ENCODE measurements around the gene MFSD8.

The MFSD8 gene

GRCh38 chr4:127875791-127876190, 89.2 kb downstream of the MFSD8 start:
- H3K4me2 ChIP-seq (ENCODE audit: low read depth, low read length), result no peak overlapping the region
- TF ChIP-seq EZH2phosphoT487 (IDR thresholded peaks at IDR 0.05; ENCODE audit: low read length), result no peak

GRCh38 chr4:127870688-127871087, 94.3 kb downstream of the MFSD8 start:
- Histone ChIP-seq H4K20me1 (ENCODE audit: insufficient read depth, low read length) (no peaks in the 10 kb centered on the region), H3K4me3 (ENCODE audit: low read length) (no peak overlapping the region), H3K27ac (ENCODE audit: low read length) (no peak overlapping the region), H3F3A (ENCODE audit: insufficient read depth, low read length) (no peaks in the 10 kb centered on the region), H3K4me1 (ENCODE audit: low read length) (no peaks in the 10 kb centered on the region), H3K9me3 (replicated peaks; ENCODE audit: insufficient read depth, low read length) (no peaks in the 10 kb centered on the region), H3K36me3 (replicated peaks; ENCODE audit: insufficient read depth, low read length) (no peaks in the 10 kb centered on the region), H3K4me2 (ENCODE audit: low read depth, low read length) (no peak overlapping the region), H3K79me2 (ENCODE audit: low read length) (no peaks in the 10 kb centered on the region), H3K9ac (ENCODE audit: low read length) (no peak overlapping the region), H2AFZ (ENCODE audit: low read length) (no peak overlapping the region), H3K9me2 (replicated peaks; ENCODE audit: insufficient read depth, low read length) (no peaks in the 10 kb centered on the region), H3K27me3 (replicated peaks; ENCODE audit: insufficient read depth, low read length) (no peaks in the 10 kb centered on the region)
- TF ChIP-seq EZH2 (optimal IDR thresholded peaks at IDR 0.05; ENCODE audit: low read depth, low read length), result no peak
- no peak for TF ChIP-seq CTCF (IDR thresholded peaks at IDR 0.05; ENCODE audit: low read length)
- TF ChIP-seq EZH2phosphoT487 (IDR thresholded peaks at IDR 0.05; ENCODE audit: low read length), result no peak
- DNase-seq, result no peak

More at GRCh38 chr4:127875791-127876190, 89.2 kb downstream of the MFSD8 start:
- no peak overlapping the region for H3K9ac ChIP-seq (ENCODE audit: low read length)
- H3K27ac ChIP-seq (ENCODE audit: low read length), result no peak overlapping the region
- H3K4me1 ChIP-seq (ENCODE audit: low read length), result no peaks in the 10 kb centered on the region
- H3K4me3 ChIP-seq (ENCODE audit: low read length), result no peak overlapping the region
- no peaks in the 10 kb centered on the region for H3K9me3 ChIP-seq (replicated peaks; ENCODE audit: insufficient read depth, low read length)
- H3K9me2 ChIP-seq (replicated peaks; ENCODE audit: insufficient read depth, low read length), result no peaks in the 10 kb centered on the region
- H3K27me3 ChIP-seq (replicated peaks; ENCODE audit: insufficient read depth, low read length), result no peaks in the 10 kb centered on the region
- no peaks in the 10 kb centered on the region for H4K20me1 ChIP-seq (ENCODE audit: insufficient read depth, low read length)
- no peak overlapping the region for H2AFZ ChIP-seq (ENCODE audit: low read length)
- no peak for DNase-seq
- H3F3A ChIP-seq (ENCODE audit: insufficient read depth, low read length), result peaks cover 4% of the 10 kb centered on the region; the same call in 1 of the 2 replicates
- H3K36me3 ChIP-seq (replicated peaks; ENCODE audit: insufficient read depth, low read length), result no peaks in the 10 kb centered on the region
- no peaks in the 10 kb centered on the region for H3K79me2 ChIP-seq (ENCODE audit: low read length)

GRCh38 chr4:127870281-127870680, 94.7 kb downstream of the MFSD8 start:
- H3K9me3 ChIP-seq (replicated peaks; ENCODE audit: insufficient read depth, low read length), result no peaks in the 10 kb centered on the region
- H3K36me3 ChIP-seq (replicated peaks; ENCODE audit: insufficient read depth, low read length), result no peaks in the 10 kb centered on the region
- no peak overlapping the region for H3K4me3 ChIP-seq (ENCODE audit: low read length)
- H3F3A ChIP-seq (ENCODE audit: insufficient read depth, low read length), result no peaks in the 10 kb centered on the region
- TF ChIP-seq CTCF (IDR thresholded peaks at IDR 0.05; ENCODE audit: low read length) (no peak), EZH2 (optimal IDR thresholded peaks at IDR 0.05; ENCODE audit: low read depth, low read length) (no peak), EZH2phosphoT487 (IDR thresholded peaks at IDR 0.05; ENCODE audit: low read length) (no peak)
- H3K79me2 ChIP-seq (ENCODE audit: low read length), result no peaks in the 10 kb centered on the region
- H3K9ac ChIP-seq (ENCODE audit: low read length), result no peak overlapping the region
- no peaks in the 10 kb centered on the region for H3K4me1 ChIP-seq (ENCODE audit: low read length)
- H3K9me2 ChIP-seq (replicated peaks; ENCODE audit: insufficient read depth, low read length), result no peaks in the 10 kb centered on the region
- H4K20me1 ChIP-seq (ENCODE audit: insufficient read depth, low read length), result no peaks in the 10 kb centered on the region
- no peak for DNase-seq
- H3K27me3 ChIP-seq (replicated peaks; ENCODE audit: insufficient read depth, low read length), result no peaks in the 10 kb centered on the region
- no peak overlapping the region for H3K27ac ChIP-seq (ENCODE audit: low read length)
- no peak overlapping the region for H3K4me2 ChIP-seq (ENCODE audit: low read depth, low read length)
- no peak overlapping the region for H2AFZ ChIP-seq (ENCODE audit: low read length)

GRCh38 chr4:127868196-127868595, 96.8 kb downstream of the MFSD8 start:
- no peak for DNase-seq
- H3K36me3 ChIP-seq (replicated peaks; ENCODE audit: insufficient read depth, low read length), result no peaks in the 10 kb centered on the region
- no peak overlapping the region for H3K27ac ChIP-seq (ENCODE audit: low read length)
- H3K9me2 ChIP-seq (replicated peaks; ENCODE audit: insufficient read depth, low read length), result no peaks in the 10 kb centered on the region
- H2AFZ ChIP-seq (ENCODE audit: low read length), result no peak overlapping the region
- H3K4me1 ChIP-seq (ENCODE audit: low read length), result no peaks in the 10 kb centered on the region
- H4K20me1 ChIP-seq (ENCODE audit: insufficient read depth, low read length), result no peaks in the 10 kb centered on the region
- H3K27me3 ChIP-seq (replicated peaks; ENCODE audit: insufficient read depth, low read length), result no peaks in the 10 kb centered on the region
- no peak overlapping the region for H3K9ac ChIP-seq (ENCODE audit: low read length)
- no peak overlapping the region for H3K4me3 ChIP-seq (ENCODE audit: low read length)
- TF ChIP-seq CTCF (IDR thresholded peaks at IDR 0.05; ENCODE audit: low read length) (no peak), EZH2phosphoT487 (IDR thresholded peaks at IDR 0.05; ENCODE audit: low read length) (no peak), EZH2 (optimal IDR thresholded peaks at IDR 0.05; ENCODE audit: low read depth, low read length) (no peak)
- H3K4me2 ChIP-seq (ENCODE audit: low read depth, low read length), result no peak overlapping the region
- no peaks in the 10 kb centered on the region for H3F3A ChIP-seq (ENCODE audit: insufficient read depth, low read length)
- H3K79me2 ChIP-seq (ENCODE audit: low read length), result no peaks in the 10 kb centered on the region
- no peaks in the 10 kb centered on the region for H3K9me3 ChIP-seq (replicated peaks; ENCODE audit: insufficient read depth, low read length)
